Measurements from ENCODE around the gene GNAO1. TPM values are rescaled to one million over a fixed set of nuclear protein-coding genes. Genes with fewer than 3 reads are reported as not detected.

The GNAO1 gene
- total RNA-seq, 1 experiment from 2014 or later = not detected

DNA sequence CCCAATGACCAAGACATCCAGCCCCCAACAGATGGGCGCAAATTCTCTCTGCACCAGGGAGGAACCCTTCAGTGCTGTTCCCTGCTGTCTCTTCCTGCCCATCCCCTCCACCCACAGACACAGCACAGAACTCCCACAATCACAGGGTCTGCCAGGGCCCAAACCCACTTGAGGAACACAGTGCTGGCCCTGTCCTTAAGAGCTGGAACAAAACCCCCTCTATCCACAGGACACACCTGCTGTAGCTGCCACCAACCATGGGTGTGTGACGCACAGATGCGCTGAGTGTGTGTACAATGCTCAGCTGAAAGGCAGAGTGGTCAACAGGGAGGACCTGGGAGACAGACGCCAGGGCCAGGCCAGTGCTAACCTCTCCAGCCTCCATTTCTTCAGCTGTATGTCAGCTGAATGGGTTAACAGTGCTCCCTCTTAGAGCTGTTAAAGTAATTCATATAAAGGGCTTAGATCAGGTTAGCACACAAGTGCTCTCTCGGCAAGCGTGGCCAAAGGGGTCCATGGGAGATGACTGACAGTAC is 172.0 kb downstream of the GNAO1 start:
- ChIA-PET CTCF (no interaction called here), POLR2A (ENCODE audit: unreplicated experiment) (no interaction called here)
- H3K4me1 ChIP-seq (ENCODE audit: insufficient read depth, low read length) = no peaks in the 10 kb centered on the region
- H3K9me2 ChIP-seq (replicated peaks; ENCODE audit: low read length) = no peaks in the 10 kb centered on the region
- no TSS peak for BruUV-seq (replicated peaks)
- intact Hi-C loops (cut with micrococcal nuclease) = no loop called here
- no peak for ATAC-seq
- no peaks in the 10 kb centered on the region for H3K27me3 ChIP-seq (ENCODE audit: low read length)
- H2AFZ ChIP-seq (ENCODE audit: low read length) = no peak overlapping the region
- no peaks in the 10 kb centered on the region for H3K79me2 ChIP-seq (ENCODE audit: low read length)
- TF ChIP-seq EZH2 (IDR thresholded peaks at IDR 0.05; ENCODE audit: low read length, unreplicated experiment) (no peak), EZH2phosphoT487 (IDR thresholded peaks at IDR 0.05; ENCODE audit: borderline replicate concordance, low read length) (no peak)
- TF ChIP-seq, protein P1, sequence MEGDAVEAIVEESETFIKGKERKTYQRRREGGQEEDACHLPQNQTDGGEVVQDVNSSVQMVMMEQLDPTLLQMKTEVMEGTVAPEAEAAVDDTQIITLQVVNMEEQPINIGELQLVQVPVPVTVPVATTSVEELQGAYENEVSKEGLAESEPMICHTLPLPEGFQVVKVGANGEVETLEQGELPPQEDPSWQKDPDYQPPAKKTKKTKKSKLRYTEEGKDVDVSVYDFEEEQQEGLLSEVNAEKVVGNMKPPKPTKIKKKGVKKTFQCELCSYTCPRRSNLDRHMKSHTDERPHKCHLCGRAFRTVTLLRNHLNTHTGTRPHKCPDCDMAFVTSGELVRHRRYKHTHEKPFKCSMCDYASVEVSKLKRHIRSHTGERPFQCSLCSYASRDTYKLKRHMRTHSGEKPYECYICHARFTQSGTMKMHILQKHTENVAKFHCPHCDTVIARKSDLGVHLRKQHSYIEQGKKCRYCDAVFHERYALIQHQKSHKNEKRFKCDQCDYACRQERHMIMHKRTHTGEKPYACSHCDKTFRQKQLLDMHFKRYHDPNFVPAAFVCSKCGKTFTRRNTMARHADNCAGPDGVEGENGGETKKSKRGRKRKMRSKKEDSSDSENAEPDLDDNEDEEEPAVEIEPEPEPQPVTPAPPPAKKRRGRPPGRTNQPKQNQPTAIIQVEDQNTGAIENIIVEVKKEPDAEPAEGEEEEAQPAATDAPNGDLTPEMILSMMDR (conservative IDR thresholded peaks at IDR 0.05; ENCODE audit: low read depth, low read length) = no peak
- no peak for DNase-seq
- no peak overlapping the region for H3K9ac ChIP-seq (ENCODE audit: low read length)
- no peak overlapping the region for H3K4me2 ChIP-seq (ENCODE audit: low read length)
- H4K20me1 ChIP-seq (ENCODE audit: low read length) = no peaks in the 10 kb centered on the region
- no peaks in the 10 kb centered on the region for H3F3A ChIP-seq (ENCODE audit: low read length, unreplicated experiment)
- no peaks in the 10 kb centered on the region for H3K9me3 ChIP-seq (ENCODE audit: low read length)
- no peak overlapping the region for H3K27ac ChIP-seq (ENCODE audit: low read length)
- H3K4me3 ChIP-seq (ENCODE audit: low read length) = no peak overlapping the region
- no peaks in the 10 kb centered on the region; the same call in 1 of the 2 replicates for H3K36me3 ChIP-seq (ENCODE audit: low read depth, low read length)

DNA sequence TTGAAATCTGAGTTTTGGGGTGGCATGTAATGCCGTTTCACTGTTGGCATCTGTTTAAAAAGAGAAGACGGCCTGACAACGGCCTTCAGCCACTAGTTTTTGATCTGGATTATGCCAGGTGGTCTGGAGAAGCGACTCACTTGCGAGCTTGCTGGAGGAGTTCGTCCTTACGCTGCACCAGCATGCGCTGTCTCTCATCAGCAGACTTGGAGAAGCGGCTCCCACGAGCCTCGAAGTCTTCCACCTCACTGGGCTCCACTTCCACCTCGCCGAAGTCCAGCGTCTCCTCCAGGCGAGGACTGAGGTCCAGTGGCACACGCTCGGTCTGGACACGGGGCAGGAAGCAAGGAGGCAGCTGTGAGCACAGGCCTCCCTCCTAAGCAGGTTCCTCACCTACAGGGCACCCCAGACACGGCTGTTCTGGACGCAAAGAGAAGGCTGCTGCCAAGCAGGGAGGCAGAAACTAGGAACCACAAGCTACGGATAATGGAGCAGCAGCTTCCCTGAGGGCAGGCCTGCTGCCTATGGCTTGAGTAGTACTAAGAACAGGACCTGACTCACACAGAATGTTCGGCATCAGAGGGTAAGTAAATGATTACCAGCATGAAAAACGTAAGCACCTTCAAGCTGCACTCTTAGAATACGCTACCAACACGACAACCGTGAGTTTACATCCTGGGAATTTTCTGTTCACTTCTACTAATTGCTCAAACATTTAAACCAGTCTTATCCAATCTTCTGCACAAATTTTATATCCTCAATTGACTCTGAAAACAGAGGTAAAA is 172.7 kb downstream of the GNAO1 start:
- no TSS peak for BruUV-seq (replicated peaks)
- H3F3A ChIP-seq (ENCODE audit: low read length, unreplicated experiment) = no peaks in the 10 kb centered on the region
- H3K4me1 ChIP-seq (ENCODE audit: insufficient read depth, low read length) = no peaks in the 10 kb centered on the region
- no peak overlapping the region for H3K4me2 ChIP-seq (ENCODE audit: low read length)
- H3K79me2 ChIP-seq (ENCODE audit: low read length) = no peaks in the 10 kb centered on the region
- no peak overlapping the region for H3K4me3 ChIP-seq (ENCODE audit: low read length)
- no peaks in the 10 kb centered on the region for H3K27me3 ChIP-seq (ENCODE audit: low read length)
- H3K36me3 ChIP-seq (ENCODE audit: low read depth, low read length) = no peaks in the 10 kb centered on the region; the same call in 1 of the 2 replicates
- intact Hi-C loops (cut with micrococcal nuclease) = no loop called here
- H3K9me2 ChIP-seq (replicated peaks; ENCODE audit: low read length) = no peaks in the 10 kb centered on the region
- no peak for TF ChIP-seq EZH2 (IDR thresholded peaks at IDR 0.05; ENCODE audit: low read length, unreplicated experiment)
- no peak overlapping the region for H3K9ac ChIP-seq (ENCODE audit: low read length)
- no peaks in the 10 kb centered on the region for H4K20me1 ChIP-seq (ENCODE audit: low read length)
- ChIA-PET CTCF (no interaction called here), POLR2A (ENCODE audit: unreplicated experiment) (no interaction called here)
- H2AFZ ChIP-seq (ENCODE audit: low read length) = no peak overlapping the region
- DNase-seq (no peak), ATAC-seq (no peak)
- no peaks in the 10 kb centered on the region for H3K9me3 ChIP-seq (ENCODE audit: low read length)
- no peak overlapping the region for H3K27ac ChIP-seq (ENCODE audit: low read length)

DNA sequence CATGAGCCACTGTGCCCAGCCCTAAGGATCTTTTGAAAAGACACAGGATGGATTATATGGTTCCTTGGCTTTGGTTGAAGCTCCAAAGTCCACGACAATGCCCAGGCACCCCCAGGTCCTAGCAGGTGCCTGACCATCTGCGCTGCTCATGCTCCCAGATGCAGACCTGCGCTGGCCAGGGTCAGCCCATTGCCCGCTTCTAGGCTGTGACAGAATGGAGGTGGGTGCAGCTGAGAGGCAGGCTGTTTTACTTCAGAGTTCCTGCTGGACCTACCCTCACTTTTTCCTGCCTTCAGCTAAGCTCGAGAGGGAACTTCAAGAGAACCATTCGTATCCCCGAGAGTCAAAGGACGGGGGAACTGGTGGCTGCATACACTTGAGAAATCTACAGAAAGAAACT is 173.6 kb downstream of the GNAO1 start:
- CTCF ChIA-PET = no interaction called here
- no peak overlapping the region for H2AFZ ChIP-seq (ENCODE audit: low read length)
- no TSS peak for BruUV-seq (replicated peaks)

More for the DNA sequence above, 173.6 kb downstream of the GNAO1 start:
- DNase-seq (no peak), ATAC-seq (no peak)
- Histone ChIP-seq H4K20me1 (ENCODE audit: low read length) (no peaks in the 10 kb centered on the region), H3K4me3 (ENCODE audit: low read length) (no peak overlapping the region), H3K9me2 (replicated peaks; ENCODE audit: low read length) (no peaks in the 10 kb centered on the region), H3K27me3 (ENCODE audit: low read length) (no peaks in the 10 kb centered on the region), H3K9me3 (ENCODE audit: low read length) (no peaks in the 10 kb centered on the region), H3K9ac (ENCODE audit: low read length) (no peak overlapping the region), H3K4me1 (ENCODE audit: insufficient read depth, low read length) (no peaks in the 10 kb centered on the region), H3K4me2 (ENCODE audit: low read length) (no peak overlapping the region), H3K79me2 (ENCODE audit: low read length) (peaks cover under 1% of the 10 kb centered on the region; the same call in 1 of the 2 replicates), H3K36me3 (ENCODE audit: low read depth, low read length) (no peaks in the 10 kb centered on the region; the same call in none of the 2 replicates), H3K27ac (ENCODE audit: low read length) (no peak overlapping the region), H3F3A (ENCODE audit: low read length, unreplicated experiment) (no peaks in the 10 kb centered on the region)
- POLR2A ChIA-PET (ENCODE audit: unreplicated experiment) = no interaction called here
- intact Hi-C loops (cut with micrococcal nuclease) = no loop called here
- TF ChIP-seq EZH2phosphoT487 (IDR thresholded peaks at IDR 0.05; ENCODE audit: borderline replicate concordance, low read length) (no peak), EZH2 (IDR thresholded peaks at IDR 0.05; ENCODE audit: low read length, unreplicated experiment) (no peak)
- TF ChIP-seq, protein P1 (conservative IDR thresholded peaks at IDR 0.05; ENCODE audit: low read depth, low read length) = no peak

All from PC-3 (cell line).